Measurements from ENCODE around the gene AKT3.

Gene AKT3

DNA sequence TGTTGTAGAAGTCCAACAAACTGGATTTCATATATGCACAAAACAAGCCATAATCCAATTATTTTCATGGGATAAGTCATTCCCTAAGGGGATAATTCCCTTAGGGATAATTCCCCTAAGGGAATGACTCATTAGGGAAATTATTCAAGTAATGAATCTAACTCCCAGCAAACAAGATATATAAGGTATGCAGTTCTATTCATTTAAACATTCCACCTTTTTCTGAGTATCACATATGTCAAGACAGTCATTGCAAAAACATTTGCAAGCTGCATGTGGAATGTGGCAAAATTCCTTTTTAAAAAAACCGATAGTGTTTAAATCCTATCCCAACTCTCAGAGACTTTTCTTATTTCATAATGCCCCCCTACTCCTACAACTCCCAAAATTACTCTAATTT is 131.2 kb downstream of the AKT3 start:
- no peak overlapping the region for H3K4me3 ChIP-seq (ENCODE audit: low read depth in 1 of 5, low read length in 5 of 5)
- no peaks in the 10 kb centered on the region for H3K9me3 ChIP-seq (ENCODE audit: control insufficient read depth in 5 of 5, low read length in 5 of 5)
- H3K9ac ChIP-seq (ENCODE audit: low read length in 5 of 5): no peak overlapping the region
- peaks cover 0 to 11% (median 1%) of the 10 kb centered on the region in 5 donors for H3K4me1 ChIP-seq (ENCODE audit: control insufficient read depth in 5 of 5, insufficient read depth in 5 of 5, low read length in 5 of 5)
- no peaks in the 10 kb centered on the region for H3K36me3 ChIP-seq (ENCODE audit: control insufficient read depth in 5 of 5, insufficient read depth in 5 of 5, low read length in 5 of 5)
- no peaks in the 10 kb centered on the region for H3K27me3 ChIP-seq (ENCODE audit: control insufficient read depth in 5 of 5, insufficient read depth in 4 of 5, low read length in 5 of 5)
- no peak overlapping the region for H3K27ac ChIP-seq (ENCODE audit: low read depth, low read length)

GRCh38 chr1:243718022-243718421 is 132.0 kb downstream of the AKT3 start:
- no peaks in the 10 kb centered on the region for H3K27me3 ChIP-seq (ENCODE audit: control insufficient read depth in 5 of 5, insufficient read depth in 4 of 5, low read length in 5 of 5)
- H3K9me3 ChIP-seq (ENCODE audit: control insufficient read depth in 5 of 5, low read length in 5 of 5): no peaks in the 10 kb centered on the region
- no peak overlapping the region for H3K4me3 ChIP-seq (ENCODE audit: low read depth in 1 of 5, low read length in 5 of 5)
- H3K9ac ChIP-seq (ENCODE audit: low read length in 5 of 5): no peak overlapping the region
- peaks cover 0 to 19% (median 9%) of the 10 kb centered on the region in 5 donors for H3K4me1 ChIP-seq (ENCODE audit: control insufficient read depth in 5 of 5, insufficient read depth in 5 of 5, low read length in 5 of 5)
- no peaks in the 10 kb centered on the region for H3K36me3 ChIP-seq (ENCODE audit: control insufficient read depth in 5 of 5, insufficient read depth in 5 of 5, low read length in 5 of 5)
- no peak overlapping the region for H3K27ac ChIP-seq (ENCODE audit: low read depth, low read length)

- peaks cover 0 to 19% (median 13%) of the 10 kb centered on the region in 5 donors for H3K4me1 ChIP-seq (ENCODE audit: control insufficient read depth in 5 of 5, insufficient read depth in 5 of 5, low read length in 5 of 5)
- no peak overlapping the region for H3K27ac ChIP-seq (ENCODE audit: low read depth, low read length)
- H3K9ac ChIP-seq (ENCODE audit: low read length in 5 of 5): no peak overlapping the region
- H3K9me3 ChIP-seq (ENCODE audit: control insufficient read depth in 5 of 5, low read length in 5 of 5): no peaks in the 10 kb centered on the region
- no peaks in the 10 kb centered on the region for H3K27me3 ChIP-seq (ENCODE audit: control insufficient read depth in 5 of 5, insufficient read depth in 4 of 5, low read length in 5 of 5)
- H3K4me3 ChIP-seq (ENCODE audit: low read depth in 1 of 5, low read length in 5 of 5): no peak overlapping the region
- no peaks in the 10 kb centered on the region for H3K36me3 ChIP-seq (ENCODE audit: control insufficient read depth in 5 of 5, insufficient read depth in 5 of 5, low read length in 5 of 5)
These were observed 133.1 kb downstream of the AKT3 start for GRCh38 chr1:243716906-243717305.

DNA sequence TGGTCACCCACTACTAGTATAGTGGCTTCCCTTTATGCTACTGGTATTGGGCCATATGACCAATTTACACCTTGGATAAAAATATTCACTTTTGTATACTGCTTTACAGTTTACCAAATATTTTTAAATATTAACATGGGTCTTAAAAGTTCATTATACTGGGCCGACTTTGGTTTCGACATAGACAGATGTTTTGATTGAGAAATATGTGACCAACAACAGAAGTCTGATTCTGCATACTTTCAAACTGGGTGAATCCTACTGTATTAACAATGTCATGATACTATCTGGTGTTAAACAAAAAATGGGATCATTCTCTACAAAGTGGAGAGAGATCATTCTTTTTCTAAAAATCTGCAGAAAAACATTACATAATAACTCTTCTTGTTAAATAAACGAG is 134.8 kb downstream of the AKT3 start:
- Histone ChIP-seq H3K4me3 (ENCODE audit: low read depth in 1 of 5, low read length in 5 of 5) (no peak overlapping the region), H3K36me3 (ENCODE audit: control insufficient read depth in 5 of 5, insufficient read depth in 5 of 5, low read length in 5 of 5) (no peaks in the 10 kb centered on the region)

GRCh38 chr1:243713470-243714186 is 136.4 kb downstream of the AKT3 start:
- Histone ChIP-seq H3K4me1 (ENCODE audit: control insufficient read depth in 5 of 5, insufficient read depth in 5 of 5, low read length in 5 of 5) (peaks cover 0 to 19% (median 13%) of the 10 kb centered on the region in 5 donors), H3K9ac (ENCODE audit: low read length in 5 of 5) (no peak overlapping the region), H3K36me3 (ENCODE audit: control insufficient read depth in 5 of 5, insufficient read depth in 5 of 5, low read length in 5 of 5) (no peaks in the 10 kb centered on the region), H3K27me3 (ENCODE audit: control insufficient read depth in 5 of 5, insufficient read depth in 4 of 5, low read length in 5 of 5) (no peaks in the 10 kb centered on the region), H3K4me3 (ENCODE audit: low read depth in 1 of 5, low read length in 5 of 5) (peak overlapping the region in 3 of 5 donors; percentile 25 to 37 (median 26)), H3K9me3 (ENCODE audit: control insufficient read depth in 5 of 5, low read length in 5 of 5) (no peaks in the 10 kb centered on the region), H3K27ac (ENCODE audit: low read depth, low read length) (no peak overlapping the region)

More for the DNA sequence above, 134.8 kb downstream of the AKT3 start:
- no peak overlapping the region for H3K9ac ChIP-seq (ENCODE audit: low read length in 5 of 5)
- H3K9me3 ChIP-seq (ENCODE audit: control insufficient read depth in 5 of 5, low read length in 5 of 5): no peaks in the 10 kb centered on the region
- peaks cover 0 to 19% (median 13%) of the 10 kb centered on the region in 5 donors for H3K4me1 ChIP-seq (ENCODE audit: control insufficient read depth in 5 of 5, insufficient read depth in 5 of 5, low read length in 5 of 5)
- no peaks in the 10 kb centered on the region for H3K27me3 ChIP-seq (ENCODE audit: control insufficient read depth in 5 of 5, insufficient read depth in 4 of 5, low read length in 5 of 5)
- H3K27ac ChIP-seq (ENCODE audit: low read depth, low read length): no peak overlapping the region

GRCh38 chr1:243712941-243713340 is 137.1 kb downstream of the AKT3 start:
- Histone ChIP-seq H3K36me3 (ENCODE audit: control insufficient read depth in 5 of 5, insufficient read depth in 5 of 5, low read length in 5 of 5) (no peaks in the 10 kb centered on the region), H3K9me3 (ENCODE audit: control insufficient read depth in 5 of 5, low read length in 5 of 5) (no peaks in the 10 kb centered on the region), H3K27ac (ENCODE audit: low read depth, low read length) (no peak overlapping the region), H3K4me3 (ENCODE audit: low read depth in 1 of 5, low read length in 5 of 5) (peak overlapping the region in 3 of 5 donors; percentile 25 to 37 (median 26)), H3K27me3 (ENCODE audit: control insufficient read depth in 5 of 5, insufficient read depth in 4 of 5, low read length in 5 of 5) (no peaks in the 10 kb centered on the region), H3K4me1 (ENCODE audit: control insufficient read depth in 5 of 5, insufficient read depth in 5 of 5, low read length in 5 of 5) (peaks cover 0 to 19% (median 13%) of the 10 kb centered on the region in 5 donors), H3K9ac (ENCODE audit: low read length in 5 of 5) (no peak overlapping the region)

GRCh38 chr1:243712242-243712641 is 137.8 kb downstream of the AKT3 start:
- no peak overlapping the region for H3K4me3 ChIP-seq (ENCODE audit: low read depth in 1 of 5, low read length in 5 of 5)
- H3K36me3 ChIP-seq (ENCODE audit: control insufficient read depth in 5 of 5, insufficient read depth in 5 of 5, low read length in 5 of 5): no peaks in the 10 kb centered on the region
- H3K9me3 ChIP-seq (ENCODE audit: control insufficient read depth in 5 of 5, low read length in 5 of 5): no peaks in the 10 kb centered on the region
- no peaks in the 10 kb centered on the region for H3K27me3 ChIP-seq (ENCODE audit: control insufficient read depth in 5 of 5, insufficient read depth in 4 of 5, low read length in 5 of 5)
- H3K9ac ChIP-seq (ENCODE audit: low read length in 5 of 5): no peak overlapping the region
- H3K4me1 ChIP-seq (ENCODE audit: control insufficient read depth in 5 of 5, insufficient read depth in 5 of 5, low read length in 5 of 5): peaks cover 0 to 19% (median 13%) of the 10 kb centered on the region in 5 donors
- no peak overlapping the region for H3K27ac ChIP-seq (ENCODE audit: low read depth, low read length)

DNA sequence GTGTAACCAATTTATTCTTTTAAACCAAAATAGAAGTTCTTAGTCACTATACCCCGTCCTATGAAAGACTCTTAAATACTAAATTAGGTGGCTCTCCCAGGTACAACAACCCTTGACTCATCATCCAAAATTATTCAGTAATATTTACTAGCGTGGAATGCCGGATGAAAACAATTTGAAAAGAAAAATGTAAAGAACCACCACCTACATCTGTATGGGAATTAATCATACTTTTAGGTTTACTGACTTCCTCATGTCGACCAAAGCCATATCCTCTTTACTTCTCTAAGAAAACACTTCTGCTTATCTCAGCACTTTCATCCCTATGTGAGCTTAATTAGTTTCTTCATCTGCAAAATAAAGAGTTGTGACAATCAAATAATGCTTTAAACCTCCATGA is 139.6 kb downstream of the AKT3 start:
- H3K27me3 ChIP-seq (ENCODE audit: control insufficient read depth in 5 of 5, insufficient read depth in 4 of 5, low read length in 5 of 5): no peaks in the 10 kb centered on the region
- H3K9ac ChIP-seq (ENCODE audit: low read length in 5 of 5): no peak overlapping the region
- no peak overlapping the region for H3K27ac ChIP-seq (ENCODE audit: low read depth, low read length)
- no peaks in the 10 kb centered on the region for H3K9me3 ChIP-seq (ENCODE audit: control insufficient read depth in 5 of 5, low read length in 5 of 5)
- H3K36me3 ChIP-seq (ENCODE audit: control insufficient read depth in 5 of 5, insufficient read depth in 5 of 5, low read length in 5 of 5): no peaks in the 10 kb centered on the region
- H3K4me3 ChIP-seq (ENCODE audit: low read depth in 1 of 5, low read length in 5 of 5): no peak overlapping the region
- peaks cover 0 to 17% (median 13%) of the 10 kb centered on the region in 5 donors for H3K4me1 ChIP-seq (ENCODE audit: control insufficient read depth in 5 of 5, insufficient read depth in 5 of 5, low read length in 5 of 5)

GRCh38 chr1:243708210-243708609 is 141.8 kb downstream of the AKT3 start:
- H3K36me3 ChIP-seq (ENCODE audit: control insufficient read depth in 5 of 5, insufficient read depth in 5 of 5, low read length in 5 of 5): no peaks in the 10 kb centered on the region

GRCh38 chr1:243706563-243706962 is 143.5 kb downstream of the AKT3 start:
- Histone ChIP-seq H3K9ac (ENCODE audit: low read length in 5 of 5) (no peak overlapping the region), H3K36me3 (ENCODE audit: control insufficient read depth in 5 of 5, insufficient read depth in 5 of 5, low read length in 5 of 5) (no peaks in the 10 kb centered on the region), H3K4me3 (ENCODE audit: low read depth in 1 of 5, low read length in 5 of 5) (no peak overlapping the region), H3K4me1 (ENCODE audit: control insufficient read depth in 5 of 5, insufficient read depth in 5 of 5, low read length in 5 of 5) (no peaks in the 10 kb centered on the region), H3K27ac (ENCODE audit: low read depth, low read length) (no peak overlapping the region), H3K9me3 (ENCODE audit: control insufficient read depth in 5 of 5, low read length in 5 of 5) (no peaks in the 10 kb centered on the region), H3K27me3 (ENCODE audit: control insufficient read depth in 5 of 5, insufficient read depth in 4 of 5, low read length in 5 of 5) (no peaks in the 10 kb centered on the region)

More at GRCh38 chr1:243708210-243708609, 141.8 kb downstream of the AKT3 start:
- Histone ChIP-seq H3K9me3 (ENCODE audit: control insufficient read depth in 5 of 5, low read length in 5 of 5) (no peaks in the 10 kb centered on the region), H3K4me1 (ENCODE audit: control insufficient read depth in 5 of 5, insufficient read depth in 5 of 5, low read length in 5 of 5) (peaks cover 0 to 6% (median 1%) of the 10 kb centered on the region in 5 donors), H3K27me3 (ENCODE audit: control insufficient read depth in 5 of 5, insufficient read depth in 4 of 5, low read length in 5 of 5) (no peaks in the 10 kb centered on the region), H3K9ac (ENCODE audit: low read length in 5 of 5) (no peak overlapping the region), H3K27ac (ENCODE audit: low read depth, low read length) (no peak overlapping the region), H3K4me3 (ENCODE audit: low read depth in 1 of 5, low read length in 5 of 5) (no peak overlapping the region)
